ENCODE measurements around the gene LRRTM4. TPM values are rescaled to one million over a fixed set of nuclear protein-coding genes. Genes with fewer than 3 reads are reported as not detected.

Gene LRRTM4
- total RNA-seq, 1 donor = 0.18 TPM

DNA sequence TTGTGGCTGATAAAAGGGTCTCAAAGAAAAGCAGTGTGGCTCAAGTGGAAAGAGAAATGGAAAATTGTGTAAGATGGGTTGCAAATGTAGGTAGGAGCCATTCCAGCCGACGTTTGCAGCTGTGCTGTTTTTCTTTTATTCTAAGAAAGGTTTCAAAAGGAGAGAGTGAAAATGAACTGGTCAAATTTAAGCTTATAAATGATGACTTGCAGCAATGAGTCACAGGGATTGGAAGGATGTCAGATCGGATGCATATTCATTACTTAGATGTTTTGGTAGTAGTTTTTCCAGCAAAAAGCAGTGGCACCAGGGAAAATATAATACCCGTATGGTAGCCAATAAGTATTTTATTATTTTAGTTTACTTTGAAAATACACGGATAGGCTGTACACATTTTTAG lies 79.1 kb downstream of the LRRTM4 start:
- TF ChIP-seq, protein P1, sequence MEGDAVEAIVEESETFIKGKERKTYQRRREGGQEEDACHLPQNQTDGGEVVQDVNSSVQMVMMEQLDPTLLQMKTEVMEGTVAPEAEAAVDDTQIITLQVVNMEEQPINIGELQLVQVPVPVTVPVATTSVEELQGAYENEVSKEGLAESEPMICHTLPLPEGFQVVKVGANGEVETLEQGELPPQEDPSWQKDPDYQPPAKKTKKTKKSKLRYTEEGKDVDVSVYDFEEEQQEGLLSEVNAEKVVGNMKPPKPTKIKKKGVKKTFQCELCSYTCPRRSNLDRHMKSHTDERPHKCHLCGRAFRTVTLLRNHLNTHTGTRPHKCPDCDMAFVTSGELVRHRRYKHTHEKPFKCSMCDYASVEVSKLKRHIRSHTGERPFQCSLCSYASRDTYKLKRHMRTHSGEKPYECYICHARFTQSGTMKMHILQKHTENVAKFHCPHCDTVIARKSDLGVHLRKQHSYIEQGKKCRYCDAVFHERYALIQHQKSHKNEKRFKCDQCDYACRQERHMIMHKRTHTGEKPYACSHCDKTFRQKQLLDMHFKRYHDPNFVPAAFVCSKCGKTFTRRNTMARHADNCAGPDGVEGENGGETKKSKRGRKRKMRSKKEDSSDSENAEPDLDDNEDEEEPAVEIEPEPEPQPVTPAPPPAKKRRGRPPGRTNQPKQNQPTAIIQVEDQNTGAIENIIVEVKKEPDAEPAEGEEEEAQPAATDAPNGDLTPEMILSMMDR (IDR thresholded peaks at IDR 0.05; ENCODE audit: insufficient read depth, low read length) = no peak
- no peak for DNase-seq (ENCODE audit: low read depth)

DNA sequence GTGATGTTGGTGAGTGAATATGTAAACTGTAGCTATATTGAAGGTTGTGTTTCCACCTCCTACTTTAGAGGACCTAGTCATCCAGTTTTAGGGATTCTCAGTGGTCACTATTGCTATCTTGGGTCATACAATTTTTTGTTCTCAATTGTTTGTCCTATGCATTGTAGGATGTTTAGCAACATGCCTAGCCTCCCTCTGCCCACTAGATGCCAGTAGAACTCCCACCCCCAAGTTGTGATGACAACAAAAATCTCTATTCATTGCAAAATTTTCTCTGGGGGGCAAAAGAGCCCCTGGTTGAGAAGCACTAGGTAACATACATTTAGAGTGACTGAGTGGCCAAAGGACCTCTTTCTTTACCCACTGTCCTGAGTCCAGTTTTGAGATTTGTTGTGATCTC lies 87.3 kb downstream of the LRRTM4 start:
- TF ChIP-seq, protein P1 (IDR thresholded peaks at IDR 0.05; ENCODE audit: insufficient read depth, low read length) = no peak
- no peak overlapping the region for H3K4me3 ChIP-seq (ENCODE audit: low read depth, low read length)
- no peak for DNase-seq (ENCODE audit: low read depth)

More for the DNA sequence above, 79.1 kb downstream of the LRRTM4 start:
- H3K4me3 ChIP-seq (ENCODE audit: low read depth, low read length) = no peak overlapping the region

DNA sequence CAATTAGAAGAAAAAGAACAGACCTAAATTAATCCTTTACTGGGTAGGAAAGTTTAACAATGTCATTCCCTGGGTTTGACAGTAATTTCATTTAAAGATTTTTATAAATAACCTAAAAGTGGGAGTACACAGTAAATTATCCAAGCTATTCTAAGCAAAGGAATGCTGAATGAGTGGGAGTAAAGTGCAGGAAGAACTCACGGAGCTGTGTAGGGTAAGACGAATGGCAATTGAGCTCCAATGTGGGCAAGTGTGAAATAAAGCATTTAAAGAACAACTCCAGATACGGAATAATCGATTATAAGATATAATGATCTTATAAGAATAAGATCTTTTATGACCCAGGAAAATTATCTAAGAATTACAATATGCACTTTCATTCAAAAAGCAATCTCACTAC lies 93.2 kb downstream of the LRRTM4 start:
- H3K4me3 ChIP-seq (ENCODE audit: low read depth, low read length) = no peak overlapping the region
- no peak for DNase-seq (ENCODE audit: low read depth)
- TF ChIP-seq, protein P1 (IDR thresholded peaks at IDR 0.05; ENCODE audit: insufficient read depth, low read length) = no peak

DNA sequence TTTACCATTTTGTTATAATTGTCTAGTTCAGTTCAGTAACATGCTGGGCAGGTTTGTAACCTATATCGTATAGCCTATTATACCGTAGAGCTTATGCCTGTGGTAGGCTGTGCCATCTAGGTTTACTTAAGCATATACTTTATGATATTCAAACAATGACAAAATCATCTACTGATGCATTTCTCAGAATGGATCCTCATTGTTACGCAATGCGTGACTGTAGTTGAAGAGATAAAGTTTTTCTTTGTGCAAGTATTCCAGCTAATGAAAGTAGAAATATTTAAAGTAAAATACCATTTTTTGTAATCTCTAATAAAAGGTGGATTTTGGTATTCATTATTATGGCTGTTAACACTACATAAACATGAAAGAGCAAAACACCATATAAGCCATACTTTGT lies 100.2 kb downstream of the LRRTM4 start:
- TF ChIP-seq, protein P1 (IDR thresholded peaks at IDR 0.05; ENCODE audit: insufficient read depth, low read length) = no peak
- no peak for DNase-seq (ENCODE audit: low read depth)
- H3K4me3 ChIP-seq (ENCODE audit: low read depth, low read length) = no peak overlapping the region

DNA sequence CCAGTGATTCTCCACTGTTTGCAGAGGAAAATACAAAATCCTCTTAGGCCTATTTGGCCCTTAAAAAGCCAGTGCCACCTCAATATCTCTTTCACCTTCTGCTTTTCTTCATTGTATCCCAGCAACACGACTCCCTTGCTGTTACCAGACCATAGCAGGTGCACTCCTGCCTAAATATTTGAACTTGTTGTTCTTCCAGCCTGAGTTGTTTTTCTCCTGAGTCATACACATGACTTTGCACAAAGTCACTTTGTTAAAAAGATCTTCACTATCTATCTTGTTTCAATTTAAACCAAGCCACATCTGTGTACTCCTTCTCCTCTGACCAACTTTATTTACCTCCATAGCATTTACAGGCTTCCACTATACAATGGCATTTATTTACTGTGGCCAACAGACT lies 103.6 kb downstream of the LRRTM4 start:
- H3K4me3 ChIP-seq (ENCODE audit: low read depth, low read length) = no peak overlapping the region
- TF ChIP-seq, protein P1 (IDR thresholded peaks at IDR 0.05; ENCODE audit: insufficient read depth, low read length) = no peak
- DNase-seq (ENCODE audit: low read depth) = no peak

DNA sequence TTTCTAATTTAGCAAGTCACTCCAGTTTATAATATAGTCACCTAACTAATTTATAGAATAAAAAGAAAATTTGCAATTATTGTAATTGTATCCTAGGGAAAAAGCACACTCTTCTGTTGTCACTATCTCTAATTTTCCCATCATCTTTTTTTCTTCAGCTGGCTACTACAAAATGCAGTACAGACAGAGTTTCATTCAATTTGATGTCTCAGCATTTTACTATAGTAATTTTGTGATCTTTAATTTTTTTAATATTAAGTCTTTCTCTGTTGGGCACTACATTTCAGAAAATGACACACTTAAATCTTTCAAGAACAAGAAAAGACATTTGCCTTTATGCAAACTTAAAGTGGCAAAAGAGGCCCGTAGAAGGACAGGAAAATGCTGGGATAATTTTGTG lies 118.0 kb downstream of the LRRTM4 start:
- DNase-seq (ENCODE audit: low read depth) = no peak
- H3K4me3 ChIP-seq (ENCODE audit: low read depth, low read length) = no peak overlapping the region
- TF ChIP-seq, protein P1 (IDR thresholded peaks at IDR 0.05; ENCODE audit: insufficient read depth, low read length) = no peak

DNA sequence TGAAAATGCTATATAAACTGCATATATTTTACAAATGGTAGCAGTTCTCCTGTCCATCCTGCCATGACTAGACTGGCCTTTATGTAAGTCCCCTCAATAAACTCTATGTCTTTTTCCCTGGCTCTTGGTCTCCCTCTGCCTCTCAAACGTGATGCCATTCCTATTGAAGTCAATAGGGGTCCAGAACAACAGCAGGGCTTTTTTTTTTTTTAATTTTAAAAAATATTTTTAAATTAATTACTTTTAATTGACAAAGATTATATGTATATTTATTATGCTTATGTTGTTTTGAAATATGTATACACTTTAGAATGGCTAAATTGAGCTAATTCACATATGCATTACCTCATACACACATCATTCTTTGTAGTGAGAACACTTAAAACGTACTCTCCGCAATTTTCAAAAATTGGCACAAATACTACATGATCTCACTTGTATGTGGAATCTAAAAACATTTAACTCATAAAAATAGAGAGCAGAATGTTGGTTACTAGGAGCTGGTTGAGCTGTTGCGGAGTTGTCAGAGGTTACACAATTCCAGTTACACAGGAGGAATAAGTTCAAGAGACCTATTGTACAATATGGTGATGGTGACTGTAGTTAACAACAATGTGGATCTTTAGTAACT lies 123.1 kb downstream of the LRRTM4 start:
- no peak for DNase-seq (ENCODE audit: low read depth)
- H3K4me3 ChIP-seq (ENCODE audit: low read depth, low read length) = no peak overlapping the region
- TF ChIP-seq, protein P1 (IDR thresholded peaks at IDR 0.05; ENCODE audit: insufficient read depth, low read length) = no peak

Measured in fibroblast of the aortic adventitia (primary cell).